Endothelial cell of umbilical vein (primary cell): Measurements from ENCODE around the gene ZNF609. TPM values are rescaled to one million over a fixed set of nuclear protein-coding genes. Genes with fewer than 3 reads are reported as not detected.
A peak's percentile ranks its signal among the peaks of the same experiment; 100 is the strongest.

Source experiments
- BruUV-seq: library from RNA; stranded (reverse); fragments of 400-500 nt; replicated peaks from 2 replicates; lab custom pipeline; 2021; lab: Mats Ljungman, UMichigan
- CTCF ChIA-PET: fragments of 300-600, 350-600 bp; sonication (Branson Sonifier 250); formaldehyde crosslinking; loops from one replicate; lab custom pipeline; 2021; ENCODE audit warnings: antibody characterized with exemption, inconsistent platforms; lab: Charles Lee
- POLR2A ChIA-PET: fragments of 300-600, 350-600 bp; sonication (Branson Sonifier 250); formaldehyde crosslinking; loops from one replicate; lab custom pipeline; 2021; ENCODE audit warnings: antibody characterized with exemption, inconsistent platforms; lab: Charles Lee
- DNase-seq: peaks from one replicate; pipeline ENCODE4 v3.0.0-alpha.2; 2011; ENCODE audit warnings: low read depth, low spot score
- FAIRE-seq: peaks from 2 replicates; lab custom pipeline; 2011; peaks lifted over from hg19 to GRCh38; lab: Jason Lieb, UNC
- H2AFZ ChIP-seq: 2 replicates; pipeline ENCODE4 v1.6.0; 2012; ENCODE audit warnings: low read depth, low read length, control low read depth, inconsistent platforms
- H3K27ac ChIP-seq: 2 replicates; pipeline ENCODE4 v1.5.1; 2011; ENCODE audit warnings: low read depth, mild to moderate bottlenecking, control low read depth, low read length, moderate library complexity; ENCODE audit not compliant: insufficient read depth
- H3K27me3 ChIP-seq, 2 experiments: 2 replicates each; pipeline versions ENCODE4 v1.6.0 to v1.6.1; 2011; ENCODE audit warnings: low read length in 2 of 2, mixed read lengths in 1 of 2; ENCODE audit not compliant: control insufficient read depth in 2 of 2, insufficient read depth in 2 of 2
- H3K36me3 ChIP-seq, 2 experiments: 2 replicates in 1 of 2; 3 replicates in 1 of 2; pipeline ENCODE4 v1.5.1; 2011; ENCODE audit warnings: low read length in 2 of 2, mild to moderate bottlenecking in 1 of 2, moderate library complexity in 1 of 2; ENCODE audit not compliant: control insufficient read depth in 2 of 2, insufficient read depth in 2 of 2; ENCODE audit errors: extremely low read depth in 1 of 2
- H3K4me1 ChIP-seq: 3 replicates; pipeline ENCODE4 v1.5.1; 2011; ENCODE audit warnings: mild to moderate bottlenecking, low read length; ENCODE audit not compliant: control insufficient read depth, insufficient read depth; ENCODE audit errors: extremely low read depth
- H3K4me2 ChIP-seq: 2 replicates; pipeline ENCODE4 v1.6.1; 2011; ENCODE audit warnings: low read length, control low read depth, mixed read lengths; ENCODE audit not compliant: insufficient read depth
- H3K4me3 ChIP-seq, 3 experiments: fragments of 200-600 bp in 1 of 3; sonication (generic), shearing (Covaris generic) in 1 of 3; replicated peaks in 1 of 3; 2 replicates each; pipeline ENCODE4 v1.5.1; 2011 to 2016; ENCODE audit warnings: control low read depth in 3 of 3, low read length in 3 of 3, mild to moderate bottlenecking in 2 of 3, inconsistent platforms in 1 of 3, low read depth in 1 of 3, moderate library complexity in 1 of 3; ENCODE audit not compliant: insufficient read depth in 1 of 3
- H3K79me2 ChIP-seq: 2 replicates; pipeline ENCODE4 v1.6.0; 2012; ENCODE audit warnings: low read length, inconsistent platforms; ENCODE audit not compliant: control insufficient read depth, insufficient read depth
- H3K9ac ChIP-seq: replicated peaks from 2 replicates; pipeline ENCODE3; 2011; ENCODE audit warnings: low read length, control low read depth; ENCODE audit not compliant: insufficient read depth; ENCODE audit errors: extremely low read depth
- H3K9me1 ChIP-seq: replicated peaks from 3 replicates; pipeline ENCODE4 v1.6.0; 2011; ENCODE audit warnings: mild to moderate bottlenecking, low read length; ENCODE audit not compliant: control insufficient read depth, insufficient read depth; ENCODE audit errors: extremely low read depth
- H3K9me3 ChIP-seq: replicated peaks from 2 replicates; pipeline ENCODE4 v1.5.1; 2012; ENCODE audit warnings: low read length, inconsistent platforms; ENCODE audit not compliant: control insufficient read depth, insufficient read depth
- H4K20me1 ChIP-seq: replicated peaks from 2 replicates; pipeline ENCODE3; 2011; ENCODE audit warnings: mild to moderate bottlenecking, low read length; ENCODE audit not compliant: control insufficient read depth, insufficient read depth; ENCODE audit errors: extremely low read depth
- FOS ChIP-seq: IDR thresholded peaks from 2 replicates; pipeline ENCODE4 v1.6.1; 2011; ENCODE audit warnings: mild to moderate bottlenecking, low read length, moderate library complexity, borderline replicate concordance; ENCODE audit not compliant: insufficient read depth
- POLR2A ChIP-seq: IDR thresholded peaks from 2 replicates; pipeline ENCODE4 v1.6.1; 2012; ENCODE audit warnings: low read depth, mild to moderate bottlenecking, control low read depth, low read length
- dilution Hi-C: fragments of 300-500 bp; cut with MboI; formaldehyde crosslinking; loops from one replicate; pipeline ENCODE4 v1.15.0; 2019; ENCODE audit warnings: low sequenced_read_pairs; ENCODE audit not compliant: extremely low pct_ligation_motif_present
- intact Hi-C: fragments of 100-400 bp; cut with micrococcal nuclease; formaldehyde crosslinking; loops from one replicate; pipeline ENCODE4 v1.10.0; 2022
- polyA plus RNA-seq, 4 experiments: library from polyadenylated mRNA; depleted of rRNA in 3 of 4; stranded (reverse) in 3 of 4; unstranded in 1 of 4; fragments of >200 nt; gene quantifications; 2 replicates each; pipeline versions ENCODE4 v1.2.1 to v1.2.3, GENCODE V29; 2011 to 2012; ENCODE audit warnings: missing spikeins in 1 of 4
- total RNA-seq: library from RNA; stranded (reverse); gene quantifications from 2 replicates; pipeline ENCODE4 v1.2.3, GENCODE V29; 2021
- TF ChIP-seq, protein P1 (sequence below), 2 donors: IDR thresholded peaks; 1 replicate in 1 of 2; 2 replicates in 1 of 2; pipeline ENCODE4 v1.5.1; 2011; ENCODE audit warnings: low read length in 2 of 2, mild to moderate bottlenecking in 2 of 2, moderate library complexity in 2 of 2, control low read depth in 1 of 2, inconsistent platforms in 1 of 2, low read depth in 1 of 2; ENCODE audit not compliant: insufficient read depth in 1 of 2; ENCODE audit errors: extremely low read depth in 1 of 2
- TF ChIP-seq, protein P2 (sequence below): IDR thresholded peaks from 2 replicates; pipeline ENCODE4 v1.6.1; 2011; ENCODE audit not compliant: insufficient read depth, insufficient read length

Gene ZNF609
- total and polyA plus RNA-seq, 2 donors (not counting 3 experiments of a cell fraction or from before 2014, with no cell fraction given): 18.2 to 49.6 TPM

DNA sequence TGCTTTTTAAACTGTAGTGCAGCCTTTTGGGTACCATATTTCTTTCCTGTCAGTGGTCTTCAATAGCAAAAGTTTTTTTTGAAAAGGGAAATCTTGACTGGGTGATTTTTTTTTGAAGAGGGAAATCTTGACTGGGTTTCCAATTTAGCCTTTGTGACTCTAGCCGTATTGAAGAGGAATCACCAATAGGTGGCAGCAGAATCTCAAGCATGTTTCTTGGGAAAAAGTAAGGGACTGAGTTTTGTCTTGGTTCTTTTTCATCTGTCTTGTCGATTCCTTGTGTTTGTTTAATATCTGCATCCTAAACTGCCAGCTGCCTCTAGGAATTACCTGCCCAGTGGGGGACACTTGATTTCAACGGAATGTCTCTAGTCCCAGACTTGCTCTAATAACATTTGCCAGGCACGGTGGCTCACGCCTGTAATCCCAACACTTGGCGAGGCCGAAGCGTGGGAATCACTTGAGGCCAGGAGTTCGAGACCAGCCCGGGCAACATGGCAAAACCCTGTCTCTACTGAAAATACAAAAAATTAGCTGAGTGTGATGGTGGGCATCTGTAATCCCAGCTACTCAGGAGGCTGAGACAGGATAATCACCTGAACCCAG, 225.9 kb downstream of the ZNF609 start:
- no peak overlapping the region for H3K4me3 ChIP-seq
- ChIA-PET CTCF (interaction anchor here (0.7 to 13.8 kb wide), 11 partner anchors 9 to 124 kb away, joined by 3 to 446 read pairs (median 5); no protein-coding TSS in a partner anchor), POLR2A (interaction anchor here (0.6 kb wide), 1 partner anchor 23 kb away, joined by 3 read pairs; no protein-coding TSS in a partner anchor)
- no TSS peak for BruUV-seq
- no peak overlapping the region for H3K9ac ChIP-seq
- DNase-seq: peak; percentile 60
- no peaks in the 10 kb centered on the region for H3K9me3 ChIP-seq
- peak; percentile 91 for FAIRE-seq
- H2AFZ ChIP-seq: no peak overlapping the region
- intact Hi-C loops: loop anchor here (1.0 kb wide), 3 partner anchors 42 to 225 kb away; partner anchors contain the start of gene ANKDD1A
- no peaks in the 10 kb centered on the region for H3K4me1 ChIP-seq
- H3K79me2 ChIP-seq: no peaks in the 10 kb centered on the region
- H3K27ac ChIP-seq: no peak overlapping the region
- peaks cover 35 to 64% of the 10 kb centered on the region in 2 experiments for H3K36me3 ChIP-seq
- no peaks in the 10 kb centered on the region for H3K9me1 ChIP-seq
- dilution Hi-C loops: no loop called here
- TF ChIP-seq POLR2A: no peak
- TF ChIP-seq, protein P1, sequence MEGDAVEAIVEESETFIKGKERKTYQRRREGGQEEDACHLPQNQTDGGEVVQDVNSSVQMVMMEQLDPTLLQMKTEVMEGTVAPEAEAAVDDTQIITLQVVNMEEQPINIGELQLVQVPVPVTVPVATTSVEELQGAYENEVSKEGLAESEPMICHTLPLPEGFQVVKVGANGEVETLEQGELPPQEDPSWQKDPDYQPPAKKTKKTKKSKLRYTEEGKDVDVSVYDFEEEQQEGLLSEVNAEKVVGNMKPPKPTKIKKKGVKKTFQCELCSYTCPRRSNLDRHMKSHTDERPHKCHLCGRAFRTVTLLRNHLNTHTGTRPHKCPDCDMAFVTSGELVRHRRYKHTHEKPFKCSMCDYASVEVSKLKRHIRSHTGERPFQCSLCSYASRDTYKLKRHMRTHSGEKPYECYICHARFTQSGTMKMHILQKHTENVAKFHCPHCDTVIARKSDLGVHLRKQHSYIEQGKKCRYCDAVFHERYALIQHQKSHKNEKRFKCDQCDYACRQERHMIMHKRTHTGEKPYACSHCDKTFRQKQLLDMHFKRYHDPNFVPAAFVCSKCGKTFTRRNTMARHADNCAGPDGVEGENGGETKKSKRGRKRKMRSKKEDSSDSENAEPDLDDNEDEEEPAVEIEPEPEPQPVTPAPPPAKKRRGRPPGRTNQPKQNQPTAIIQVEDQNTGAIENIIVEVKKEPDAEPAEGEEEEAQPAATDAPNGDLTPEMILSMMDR (IDR thresholded peaks at IDR 0.05; ENCODE audit: extremely low read depth in 1 of 2, insufficient read depth in 1 of 2, low read depth in 1 of 2, low read length in 2 of 2): peak; percentile 58 to 69
- H3K4me2 ChIP-seq: no peak overlapping the region
- H3K27me3 ChIP-seq: no peaks in the 10 kb centered on the region
- H4K20me1 ChIP-seq: no peaks in the 10 kb centered on the region

DNA sequence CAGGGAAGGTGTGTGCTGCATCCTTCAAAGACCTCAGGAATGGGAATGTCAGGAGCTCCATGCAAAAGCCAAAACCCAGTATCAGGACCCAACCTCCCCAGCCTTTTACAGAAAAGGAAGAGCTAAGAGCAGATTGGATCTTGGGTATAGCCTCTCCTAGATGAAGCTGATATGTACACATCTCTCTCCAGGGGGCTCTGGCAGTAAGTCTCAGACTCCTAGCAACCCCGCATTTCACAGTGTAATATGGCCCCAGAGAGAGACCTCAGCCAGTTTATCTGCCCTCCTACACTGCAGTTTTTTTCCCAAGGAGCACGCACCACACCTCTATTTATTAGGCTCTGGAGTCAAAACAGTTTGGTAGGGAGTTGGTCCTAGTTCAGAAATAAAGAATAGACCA, 226.8 kb downstream of the ZNF609 start:
- Histone ChIP-seq H3K4me1 (no peaks in the 10 kb centered on the region), H3K9me3 (no peaks in the 10 kb centered on the region), H2AFZ (no peak overlapping the region), H3K9ac (no peak overlapping the region), H3K4me3 (no peak overlapping the region), H4K20me1 (no peaks in the 10 kb centered on the region), H3K36me3 (peaks cover 33 to 60% of the 10 kb centered on the region in 2 experiments), H3K4me2 (no peak overlapping the region), H3K27ac (no peak overlapping the region), H3K27me3 (no peaks in the 10 kb centered on the region), H3K79me2 (no peaks in the 10 kb centered on the region), H3K9me1 (no peaks in the 10 kb centered on the region)
- FAIRE-seq: no peak
- no peak for DNase-seq
- intact Hi-C loops: no loop called here
- TF ChIP-seq, protein P2, sequence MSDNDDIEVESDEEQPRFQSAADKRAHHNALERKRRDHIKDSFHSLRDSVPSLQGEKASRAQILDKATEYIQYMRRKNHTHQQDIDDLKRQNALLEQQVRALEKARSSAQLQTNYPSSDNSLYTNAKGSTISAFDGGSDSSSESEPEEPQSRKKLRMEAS: no peak
- peak; percentile 6 for TF ChIP-seq POLR2A
- no peak for TF ChIP-seq FOS
- dilution Hi-C loops: no loop called here
- BruUV-seq: no TSS peak
- ChIA-PET POLR2A (no interaction called here), CTCF (interaction anchor here (1.0 to 13.8 kb wide), 10 partner anchors 8 to 123 kb away, joined by 3 to 446 read pairs (median 5); no protein-coding TSS in a partner anchor)
